Endothelial cell (in vitro differentiated cells): ENCODE data around the gene CYP4F12. TPM values are rescaled to one million over a fixed set of nuclear protein-coding genes. Genes with fewer than 3 reads are reported as not detected.

Experiments used
- DNase-seq: peaks from one replicate; pipeline ENCODE4 v3.0.0; 2021; ENCODE audit warnings: low spot score
- H3K27ac Mint-ChIP-seq: one replicate; pipeline ENCODE4 v1.8.0; 2021; ENCODE audit warnings: mixed read lengths, inconsistent platforms; ENCODE audit not compliant: unreplicated experiment
- H3K27me3 Mint-ChIP-seq: one replicate; pipeline ENCODE4 v1.8.0; 2021; ENCODE audit warnings: mild to moderate bottlenecking, moderate library complexity, mixed read lengths, inconsistent platforms; ENCODE audit not compliant: unreplicated experiment
- H3K36me3 Mint-ChIP-seq: one replicate; pipeline ENCODE4 v1.8.0; 2021; ENCODE audit warnings: mild to moderate bottlenecking, low read depth, mixed read lengths, inconsistent platforms; ENCODE audit not compliant: unreplicated experiment
- H3K4me1 Mint-ChIP-seq: one replicate; pipeline ENCODE4 v1.8.0; 2021; ENCODE audit warnings: mild to moderate bottlenecking, mixed read lengths, inconsistent platforms; ENCODE audit not compliant: unreplicated experiment
- H3K4me3 Mint-ChIP-seq: one replicate; pipeline ENCODE4 v1.8.0; 2021; ENCODE audit warnings: mild to moderate bottlenecking, mixed read lengths, inconsistent platforms; ENCODE audit not compliant: unreplicated experiment
- H3K9me3 Mint-ChIP-seq: one replicate; pipeline ENCODE4 v1.8.0; 2021; ENCODE audit warnings: mixed read lengths, inconsistent platforms; ENCODE audit not compliant: unreplicated experiment
- total RNA-seq: library from RNA; stranded (reverse); fragmentation: NEBNext Ultra II Directional; extraction: Animal tissue kit (Norgen Biotek cat#: 25700); gene quantifications from one replicate; pipeline ENCODE4 v1.2.1, GENCODE V29; 2021; ENCODE audit not compliant: unreplicated experiment
- TF ChIP-seq, protein P1 (sequence below): fragments of 200-600 bp; sonication (generic); IDR thresholded peaks from one replicate; pipeline ENCODE4 v1.5.0; 2021; ENCODE audit warnings: antibody characterized with exemption; ENCODE audit not compliant: unreplicated experiment

Gene CYP4F12
- total RNA-seq, 1 donor from 2014 or later, result not detected

DNA sequence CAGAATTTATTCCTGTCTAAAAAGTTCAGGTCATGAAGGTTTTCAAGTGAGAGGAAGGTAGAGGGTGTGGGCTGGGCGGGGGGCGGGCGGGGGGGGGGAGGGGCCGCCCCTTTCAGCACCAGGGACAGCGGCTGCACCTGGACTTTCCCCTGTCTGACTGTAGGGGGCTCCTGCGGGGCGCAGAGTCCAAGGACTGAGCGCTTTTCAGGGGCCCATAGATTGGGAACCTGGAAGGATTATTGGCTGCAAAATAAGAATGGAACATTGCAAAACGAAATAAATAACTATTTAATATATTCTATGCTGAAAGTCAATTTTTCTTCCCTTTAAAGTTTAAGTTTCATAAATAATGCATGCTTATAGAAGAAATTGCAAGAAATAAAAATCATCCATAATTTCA is 41.1 kb upstream of the CYP4F12 start:
- Mint-ChIP-seq H3K36me3 (peaks cover 8% of the 10 kb centered on the region), H3K27ac (no peak overlapping the region), H3K4me1 (no peaks in the 10 kb centered on the region), H3K27me3 (peaks cover 3% of the 10 kb centered on the region), H3K9me3 (peaks cover 27% of the 10 kb centered on the region), H3K4me3 (no peak overlapping the region)
- TF ChIP-seq, protein P1, sequence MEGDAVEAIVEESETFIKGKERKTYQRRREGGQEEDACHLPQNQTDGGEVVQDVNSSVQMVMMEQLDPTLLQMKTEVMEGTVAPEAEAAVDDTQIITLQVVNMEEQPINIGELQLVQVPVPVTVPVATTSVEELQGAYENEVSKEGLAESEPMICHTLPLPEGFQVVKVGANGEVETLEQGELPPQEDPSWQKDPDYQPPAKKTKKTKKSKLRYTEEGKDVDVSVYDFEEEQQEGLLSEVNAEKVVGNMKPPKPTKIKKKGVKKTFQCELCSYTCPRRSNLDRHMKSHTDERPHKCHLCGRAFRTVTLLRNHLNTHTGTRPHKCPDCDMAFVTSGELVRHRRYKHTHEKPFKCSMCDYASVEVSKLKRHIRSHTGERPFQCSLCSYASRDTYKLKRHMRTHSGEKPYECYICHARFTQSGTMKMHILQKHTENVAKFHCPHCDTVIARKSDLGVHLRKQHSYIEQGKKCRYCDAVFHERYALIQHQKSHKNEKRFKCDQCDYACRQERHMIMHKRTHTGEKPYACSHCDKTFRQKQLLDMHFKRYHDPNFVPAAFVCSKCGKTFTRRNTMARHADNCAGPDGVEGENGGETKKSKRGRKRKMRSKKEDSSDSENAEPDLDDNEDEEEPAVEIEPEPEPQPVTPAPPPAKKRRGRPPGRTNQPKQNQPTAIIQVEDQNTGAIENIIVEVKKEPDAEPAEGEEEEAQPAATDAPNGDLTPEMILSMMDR, result no peak
- DNase-seq, result no peak

DNA sequence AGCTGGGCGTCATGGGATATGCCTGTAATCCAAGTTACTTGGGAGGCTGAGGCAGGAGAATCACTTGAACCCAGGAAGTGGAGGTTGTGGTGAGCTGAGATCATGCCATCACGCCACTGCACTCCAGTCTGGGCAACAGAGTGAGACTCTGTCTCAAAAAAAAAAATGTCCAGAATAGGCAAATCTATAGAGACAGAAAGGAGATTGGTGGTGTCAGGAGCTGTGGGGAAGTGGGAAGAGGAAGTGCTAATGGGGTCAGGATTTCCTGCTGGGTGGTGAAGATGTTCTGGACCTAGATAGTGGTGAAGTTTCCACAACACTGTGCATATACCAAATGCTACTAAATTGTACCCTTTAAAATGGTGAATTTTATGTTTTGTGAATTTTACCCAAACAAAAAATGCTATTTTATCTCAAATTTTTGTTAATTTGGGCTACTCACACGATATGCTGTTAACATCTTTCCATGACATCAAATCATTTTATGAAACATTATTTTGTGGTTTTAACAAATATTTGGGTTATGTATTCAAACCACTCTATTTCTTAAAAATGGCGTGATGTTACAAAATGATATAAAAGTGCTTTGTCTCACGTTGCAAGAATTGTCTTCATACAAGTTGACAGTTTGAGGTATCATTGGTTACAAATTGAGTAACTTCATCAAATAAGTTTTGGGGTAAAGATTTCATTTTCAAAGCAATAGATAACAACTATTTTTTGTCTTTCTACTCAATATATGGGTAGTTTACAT is 39.6 kb upstream of the CYP4F12 start:
- TF ChIP-seq, protein P1, result no peak
- Mint-ChIP-seq H3K9me3 (peaks cover 29% of the 10 kb centered on the region), H3K27me3 (peaks cover 3% of the 10 kb centered on the region), H3K36me3 (peaks cover 8% of the 10 kb centered on the region), H3K4me1 (no peaks in the 10 kb centered on the region), H3K27ac (no peak overlapping the region), H3K4me3 (no peak overlapping the region)
- DNase-seq, result no peak

DNA sequence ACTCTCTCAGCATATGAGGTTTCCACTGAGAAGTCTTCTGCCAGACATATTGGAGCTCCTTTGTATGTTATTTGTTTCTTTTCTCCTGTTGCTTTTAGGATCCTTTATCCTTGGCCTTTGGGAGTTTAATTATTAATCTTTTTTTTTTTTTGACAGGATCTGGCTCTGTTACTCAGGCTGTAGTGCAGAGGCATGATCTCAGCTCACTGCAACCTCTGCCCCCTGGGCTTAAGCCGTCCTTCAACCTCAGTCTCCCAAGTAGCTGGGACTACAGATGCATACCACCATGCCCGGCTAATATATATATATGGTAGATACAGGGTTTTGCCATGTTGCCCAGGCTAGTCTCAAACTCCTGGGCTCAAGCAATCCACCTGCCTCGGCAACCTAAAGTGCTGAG is 38.8 kb upstream of the CYP4F12 start:
- Mint-ChIP-seq H3K36me3 (peaks cover 8% of the 10 kb centered on the region), H3K9me3 (peaks cover 25% of the 10 kb centered on the region), H3K4me1 (no peaks in the 10 kb centered on the region), H3K4me3 (no peak overlapping the region), H3K27me3 (peaks cover 3% of the 10 kb centered on the region), H3K27ac (no peak overlapping the region)
- TF ChIP-seq, protein P1, result no peak
- DNase-seq, result no peak

DNA sequence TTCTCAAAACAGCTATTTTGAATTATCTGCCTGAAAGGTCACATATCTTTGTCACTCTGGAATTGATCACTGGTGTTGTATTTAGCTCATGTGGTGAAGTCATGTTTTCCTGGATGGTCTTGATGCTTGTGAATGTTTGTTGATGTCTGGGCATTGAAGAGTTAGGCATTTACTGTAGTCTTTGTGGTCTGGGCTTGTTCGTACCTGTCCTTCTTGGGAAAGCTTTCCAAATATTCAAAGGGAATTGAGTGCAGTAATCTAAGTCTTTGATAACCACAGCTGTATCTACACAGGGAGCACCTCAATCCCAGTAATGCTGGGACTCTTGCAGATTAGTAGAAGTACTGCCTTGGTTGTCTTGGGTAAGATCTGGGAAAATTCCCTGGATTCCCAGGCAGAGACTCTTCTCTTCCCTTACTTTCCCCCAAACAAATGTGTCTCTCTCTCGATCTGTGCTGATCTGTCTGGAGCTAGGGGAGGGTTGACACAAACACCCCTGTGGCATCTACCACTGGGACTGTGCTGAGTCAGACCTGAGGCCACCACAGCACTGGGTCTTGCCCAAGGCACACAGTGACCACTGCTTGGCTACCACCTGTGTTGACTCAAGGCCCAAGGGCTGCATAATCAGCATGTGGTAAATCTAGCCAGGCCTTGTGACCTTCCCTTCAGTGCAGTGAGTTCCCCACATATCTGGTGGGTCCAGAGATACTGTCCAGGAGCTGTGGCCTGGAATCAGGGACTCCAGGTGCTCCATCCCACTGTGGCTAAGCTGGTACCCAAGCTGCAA is 37.7 kb upstream of the CYP4F12 start:
- no peak overlapping the region for H3K27ac Mint-ChIP-seq
- H3K4me3 Mint-ChIP-seq, result no peak overlapping the region
- peaks cover 5% of the 10 kb centered on the region for H3K27me3 Mint-ChIP-seq
- H3K9me3 Mint-ChIP-seq, result peaks cover 31% of the 10 kb centered on the region
- TF ChIP-seq, protein P1, result no peak
- H3K4me1 Mint-ChIP-seq, result no peaks in the 10 kb centered on the region
- peaks cover 6% of the 10 kb centered on the region for H3K36me3 Mint-ChIP-seq
- DNase-seq, result no peak

DNA sequence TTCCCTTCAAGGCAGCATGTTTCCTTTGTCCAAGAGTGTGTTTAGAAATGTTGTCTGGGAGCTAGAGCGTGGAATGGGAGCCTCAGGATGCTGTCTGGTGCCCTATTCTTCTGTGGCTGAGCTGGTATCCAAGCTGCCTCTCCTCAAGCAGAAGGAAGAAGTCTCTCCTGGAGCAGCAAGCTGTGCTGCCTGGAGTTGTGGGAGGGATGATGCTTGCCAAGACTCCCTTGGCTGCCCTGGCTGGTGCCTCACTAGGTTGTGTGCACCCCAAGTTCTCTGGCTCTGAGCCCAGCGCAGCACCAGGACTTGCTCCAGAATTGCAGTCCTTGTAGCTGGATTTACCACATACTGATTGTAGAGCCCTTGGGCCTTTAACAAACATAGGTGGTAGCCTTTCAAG is 36.9 kb upstream of the CYP4F12 start:
- Mint-ChIP-seq H3K27ac (no peak overlapping the region), H3K36me3 (peaks cover 3% of the 10 kb centered on the region), H3K9me3 (peaks cover 29% of the 10 kb centered on the region), H3K4me1 (no peaks in the 10 kb centered on the region), H3K4me3 (no peak overlapping the region), H3K27me3 (peaks cover 7% of the 10 kb centered on the region)
- TF ChIP-seq, protein P1, result no peak
- DNase-seq, result no peak
